IMR-90 (cell line): Measurements from ENCODE around the gene SPACA7.

ENCODE experiments used
- NFE2L2 ChIP-seq: fragments of 150-350 bp; IDR thresholded peaks from 2 replicates; pipeline ENCODE4 v1.6.1; 2016; ENCODE audit warnings: low read depth, mild to moderate bottlenecking, low read length
- RCOR1 ChIP-seq: IDR thresholded peaks from 2 replicates; pipeline ENCODE4 v1.6.1; 2012; ENCODE audit warnings: mild to moderate bottlenecking, low read length, improper control_type of control experiment; ENCODE audit not compliant: insufficient replicate concordance
- TF ChIP-seq, protein P1 (sequence below): conservative IDR thresholded peaks from 2 replicates; pipeline ENCODE4 v1.5.1; 2012; ENCODE audit warnings: mild to moderate bottlenecking, low read depth, low read length, improper control_type of control experiment

GRCh38 chr13:112475889-112476288 is 99.7 kb downstream of the SPACA7 start:
- TF ChIP-seq, protein P1, sequence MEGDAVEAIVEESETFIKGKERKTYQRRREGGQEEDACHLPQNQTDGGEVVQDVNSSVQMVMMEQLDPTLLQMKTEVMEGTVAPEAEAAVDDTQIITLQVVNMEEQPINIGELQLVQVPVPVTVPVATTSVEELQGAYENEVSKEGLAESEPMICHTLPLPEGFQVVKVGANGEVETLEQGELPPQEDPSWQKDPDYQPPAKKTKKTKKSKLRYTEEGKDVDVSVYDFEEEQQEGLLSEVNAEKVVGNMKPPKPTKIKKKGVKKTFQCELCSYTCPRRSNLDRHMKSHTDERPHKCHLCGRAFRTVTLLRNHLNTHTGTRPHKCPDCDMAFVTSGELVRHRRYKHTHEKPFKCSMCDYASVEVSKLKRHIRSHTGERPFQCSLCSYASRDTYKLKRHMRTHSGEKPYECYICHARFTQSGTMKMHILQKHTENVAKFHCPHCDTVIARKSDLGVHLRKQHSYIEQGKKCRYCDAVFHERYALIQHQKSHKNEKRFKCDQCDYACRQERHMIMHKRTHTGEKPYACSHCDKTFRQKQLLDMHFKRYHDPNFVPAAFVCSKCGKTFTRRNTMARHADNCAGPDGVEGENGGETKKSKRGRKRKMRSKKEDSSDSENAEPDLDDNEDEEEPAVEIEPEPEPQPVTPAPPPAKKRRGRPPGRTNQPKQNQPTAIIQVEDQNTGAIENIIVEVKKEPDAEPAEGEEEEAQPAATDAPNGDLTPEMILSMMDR: no peak
- TF ChIP-seq RCOR1 (no peak), NFE2L2 (no peak)
